IMR-90 (cell line): ENCODE measurements around the gene ESPL1. TPM values are rescaled to one million over a fixed set of nuclear protein-coding genes. Genes with fewer than 3 reads are reported as not detected.

ENCODE experiments used
- ATAC-seq: fragments of 200-7000 bp; cut with Tn5 transposase; 2 replicates; pipeline ENCODE4 v1.9.1; 2020; ENCODE audit warnings: low read depth, mild to moderate bottlenecking, moderate library complexity
- BruUV-seq: library from RNA; stranded (reverse); fragments of 400-500 nt; replicated peaks from 2 replicates; lab custom pipeline; 2021; lab: Mats Ljungman, UMichigan
- CTCF ChIA-PET: fragments of 300-600 bp; formaldehyde crosslinking; extraction: SDS; loops from one replicate; lab custom pipeline; 2021; ENCODE audit warnings: antibody characterized with exemption; lab: Yijun Ruan, JAX
- POLR2A ChIA-PET: fragments of 300-600 bp; sonication (Branson Sonifier 250); formaldehyde crosslinking; loops from one replicate; lab custom pipeline; 2022; ENCODE audit warnings: antibody characterized with exemption; ENCODE audit not compliant: unreplicated experiment; lab: Charles Lee
- DNase-seq: peaks from one replicate; pipeline ENCODE4 v3.0.0; 2013
- H2AFZ ChIP-seq: replicated peaks from 2 replicates; pipeline ENCODE3; 2013; ENCODE audit warnings: low read length, mild to moderate bottlenecking; ENCODE audit not compliant: poor library complexity
- H2AK5ac ChIP-seq: 2 replicates; pipeline ENCODE4 v1.6.1; 2013; ENCODE audit warnings: low read depth, low read length, inconsistent platforms
- H2AK9ac ChIP-seq: replicated peaks from 2 replicates; pipeline ENCODE3; 2013; ENCODE audit warnings: mild to moderate bottlenecking, low read depth, low read length, moderate library complexity; ENCODE audit not compliant: poor library complexity
- H2BK120ac ChIP-seq: 2 replicates; pipeline ENCODE4 v1.6.1; 2013; ENCODE audit warnings: low read depth, low read length, inconsistent platforms
- H2BK15ac ChIP-seq: 3 replicates; pipeline ENCODE4 v1.6.1; 2013; ENCODE audit warnings: low read depth, low read length, inconsistent platforms
- H2BK20ac ChIP-seq: 2 replicates; pipeline ENCODE4 v1.6.1; 2013; ENCODE audit warnings: low read depth, mild to moderate bottlenecking, inconsistent platforms, low read length, moderate library complexity
- H2BK5ac ChIP-seq: 2 replicates; pipeline ENCODE4 v1.6.1; 2013; ENCODE audit warnings: mild to moderate bottlenecking, low read depth, low read length, inconsistent platforms; ENCODE audit not compliant: poor library complexity, severe bottlenecking
- H3K14ac ChIP-seq: replicated peaks from 2 replicates; pipeline ENCODE4 v1.6.1; 2013; ENCODE audit warnings: low read depth, low read length, inconsistent platforms
- H3K18ac ChIP-seq: 2 replicates; pipeline ENCODE4 v1.6.1; 2013; ENCODE audit warnings: low read depth, low read length, control low read depth
- H3K23ac ChIP-seq: 2 replicates; pipeline ENCODE4 v1.6.1; 2013; ENCODE audit warnings: low read depth, low read length, inconsistent platforms
- H3K27ac ChIP-seq: 2 replicates; pipeline ENCODE4 v1.5.1; 2013; ENCODE audit warnings: mild to moderate bottlenecking, control low read depth, low read length; ENCODE audit not compliant: insufficient read depth
- H3K27me3 ChIP-seq: 2 replicates; pipeline ENCODE4 v1.6.1; 2013; ENCODE audit warnings: low read length; ENCODE audit not compliant: control insufficient read depth, insufficient read depth
- H3K36me3 ChIP-seq: 2 replicates; pipeline ENCODE4 v1.6.1; 2013; ENCODE audit warnings: low read length, mixed read lengths; ENCODE audit not compliant: control insufficient read depth, insufficient read depth
- H3K4ac ChIP-seq: 2 replicates; pipeline ENCODE4 v1.6.1; 2013; ENCODE audit warnings: low read depth, low read length, inconsistent platforms
- H3K4me1 ChIP-seq: 2 replicates; pipeline ENCODE4 v1.6.1; 2013; ENCODE audit warnings: low read length, mixed read lengths; ENCODE audit not compliant: control insufficient read depth, insufficient read depth
- H3K4me2 ChIP-seq: 2 replicates; pipeline ENCODE4 v1.6.1; 2013; ENCODE audit warnings: low read depth, mild to moderate bottlenecking, control low read depth, low read length, moderate library complexity
- H3K4me3 ChIP-seq: 2 replicates; pipeline ENCODE4 v1.5.1; 2013; ENCODE audit warnings: low read depth, mild to moderate bottlenecking, control low read depth, low read length, moderate library complexity; ENCODE audit not compliant: insufficient read depth
- H3K56ac ChIP-seq: 2 replicates; pipeline ENCODE4 v1.6.1; 2013; ENCODE audit warnings: low read length, inconsistent platforms; ENCODE audit not compliant: insufficient read depth; ENCODE audit errors: extremely low read depth
- H3K79me1 ChIP-seq, 2 experiments: 2 replicates each; pipeline ENCODE4 v1.6.1; 2013; ENCODE audit warnings: low read length in 2 of 2, inconsistent platforms in 1 of 2, low read depth in 1 of 2
- H3K9ac ChIP-seq: 2 replicates; pipeline ENCODE4 v1.6.1; 2013; ENCODE audit warnings: low read depth, low read length, control low read depth
- H3K9me1 ChIP-seq: 2 replicates; pipeline ENCODE4 v1.6.1; 2013; ENCODE audit warnings: low read length, inconsistent platforms; ENCODE audit not compliant: insufficient read depth
- H3K9me3 ChIP-seq: 2 replicates; pipeline ENCODE4 v1.6.1; 2013; ENCODE audit warnings: low read length; ENCODE audit not compliant: control insufficient read depth, insufficient read depth
- H4K20me1 ChIP-seq: 2 replicates; pipeline ENCODE4 v1.6.1; 2013; ENCODE audit warnings: low read length, inconsistent platforms; ENCODE audit not compliant: insufficient read depth
- H4K5ac ChIP-seq: 2 replicates; pipeline ENCODE4 v1.6.1; 2013; ENCODE audit warnings: mild to moderate bottlenecking, low read depth, low read length, control low read depth
- H4K8ac ChIP-seq, 2 experiments: 2 replicates each; pipeline ENCODE4 v1.6.1; 2013; ENCODE audit warnings: low read depth in 2 of 2, low read length in 2 of 2, control low read depth in 1 of 2, inconsistent platforms in 1 of 2
- H4K91ac ChIP-seq: 2 replicates; pipeline ENCODE4 v1.6.1; 2013; ENCODE audit warnings: low read depth, low read length, inconsistent platforms; ENCODE audit not compliant: insufficient read depth
- BHLHE40 ChIP-seq: fragments of 150-350 bp; IDR thresholded peaks from 2 replicates; pipeline ENCODE4 v1.6.1; 2016; ENCODE audit warnings: mild to moderate bottlenecking, low read depth, low read length
- CHD1 ChIP-seq: IDR thresholded peaks from 2 replicates; pipeline ENCODE4 v1.6.1; 2012; ENCODE audit warnings: low read depth, low read length, improper control_type of control experiment
- ELK1 ChIP-seq: fragments of 150-350 bp; IDR thresholded peaks from 2 replicates; pipeline ENCODE4 v1.6.1; 2016; ENCODE audit warnings: low read depth, mild to moderate bottlenecking, low read length, moderate library complexity, borderline replicate concordance
- MAFK ChIP-seq: IDR thresholded peaks from 2 replicates; pipeline ENCODE4 v1.6.1; 2012; ENCODE audit warnings: low read depth, low read length, improper control_type of control experiment
- NFE2L2 ChIP-seq: fragments of 150-350 bp; IDR thresholded peaks from 2 replicates; pipeline ENCODE4 v1.6.1; 2016; ENCODE audit warnings: low read depth, mild to moderate bottlenecking, low read length
- RCOR1 ChIP-seq: IDR thresholded peaks from 2 replicates; pipeline ENCODE4 v1.6.1; 2012; ENCODE audit warnings: mild to moderate bottlenecking, low read length, improper control_type of control experiment; ENCODE audit not compliant: insufficient replicate concordance
- SMC3 ChIP-seq: fragments of 150-350 bp; IDR thresholded peaks from 2 replicates; pipeline ENCODE4 v1.6.1; 2016; ENCODE audit warnings: low read depth, mild to moderate bottlenecking, antibody characterized with exemption, low read length, moderate library complexity
- USF2 ChIP-seq: fragments of 150-350 bp; IDR thresholded peaks from 2 replicates; pipeline ENCODE4 v1.6.1; 2017; ENCODE audit warnings: mild to moderate bottlenecking, antibody characterized with exemption, low read length, low read depth
- WGBS, 2 experiments: methylation state at CpG; one replicate each; pipeline versions ENCODE4 v1.1.5 to v1.1.7; 2013; ENCODE audit warnings: missing lambda C conversion rate in 2 of 2; ENCODE audit not compliant: insufficient read length in 1 of 2; ENCODE audit errors: extremely low coverage in 2 of 2; 5-methylcytosine and 5-hydroxymethylcytosine counted together
- dilution Hi-C: fragments of 300-500 bp; cut with HindIII; formaldehyde crosslinking; loops from one replicate; pipeline ENCODE4 v1.14.3; 2018; ENCODE audit warnings: low sequenced_read_pairs; ENCODE audit not compliant: unreplicated experiment
- in situ Hi-C: fragments of 300-500 bp; cut with MboI; formaldehyde crosslinking; loops from 3 replicates; pipeline ENCODE4 v1.14.3; 2019; ENCODE audit warnings: low sequenced_read_pairs, inconsistent platforms, mixed read lengths
- intact Hi-C: fragments of 100-400 bp; cut with micrococcal nuclease; formaldehyde crosslinking; loops from 2 replicates; pipeline ENCODE4 v1.10.0; 2022
- polyA plus RNA-seq, 3 experiments: library from polyadenylated mRNA; depleted of rRNA; stranded (reverse); fragments of >200 nt; gene quantifications; 2 replicates each; pipeline ENCODE4 v1.2.3, GENCODE V29; 2012; ENCODE audit warnings: low replicate concordance in 1 of 3
- total RNA-seq: library from RNA; depleted of rRNA; stranded (reverse); fragments of >200 nt; gene quantifications from 2 replicates; pipeline ENCODE4 v1.2.3, GENCODE V29; 2012

The ESPL1 gene
- total and polyA plus RNA-seq, 2 of the 4 experiments (the other 2 are of a cell fraction), result 6.5 to 9.2 TPM

- Histone ChIP-seq H4K20me1 (no peaks in the 10 kb centered on the region), H2BK120ac (no peak overlapping the region), H3K18ac (no peak overlapping the region), H3K9me1 (peaks cover 6% of the 10 kb centered on the region; the same call in 1 of the 2 replicates), H3K36me3 (no peaks in the 10 kb centered on the region), H3K14ac (no peak overlapping the region), H4K8ac (no peak overlapping the region), H2BK5ac (no peak overlapping the region), H3K23ac (no peak overlapping the region), H4K5ac (no peak overlapping the region), H3K27ac (no peak overlapping the region), H3K9ac (no peak overlapping the region), H3K79me1 (no peaks in the 10 kb centered on the region), H2BK15ac (no peak overlapping the region), H2BK20ac (no peak overlapping the region), H3K4me2 (no peak overlapping the region), H3K27me3 (peaks cover 79% of the 10 kb centered on the region), H4K91ac (no peak overlapping the region), H3K4ac (no peak overlapping the region), H2AFZ (no peak overlapping the region), H3K4me1 (no peaks in the 10 kb centered on the region), H3K56ac (no peak overlapping the region), H3K9me3 (no peaks in the 10 kb centered on the region), H3K4me3 (no peak overlapping the region), H2AK9ac (no peak overlapping the region), H2AK5ac (no peak overlapping the region)
- ChIA-PET CTCF (interaction anchor here (0.8 to 1.0 kb wide), 2 partner anchors 13 to 139 kb away, joined by 4 read pairs; partner anchors contain the start of gene AAAS), POLR2A (no interaction called here)
- no peak for ATAC-seq
- in situ Hi-C loops (no loop called here), intact Hi-C loops (no loop called here), dilution Hi-C loops (no loop called here)
- DNase-seq, result no peak
- BruUV-seq, result no TSS peak
- WGBS, 2 experiments, result 56% methylated on average over 2 of the region's 8 CpGs; no CpG with 5 or more reads in 1 of the 2 experiments
- TF ChIP-seq USF2 (no peak), ELK1 (no peak), MAFK (no peak), NFE2L2 (no peak), CHD1 (no peak), SMC3 (no peak), BHLHE40 (no peak), RCOR1 (no peak)
Measured at GRCh38 chr12:53334822-53335221, 66.7 kb downstream of the ESPL1 start.
